HepG2 (cell line): ENCODE data around the gene RMI2. TPM values are rescaled to one million over a fixed set of nuclear protein-coding genes. Genes with fewer than 3 reads are reported as not detected.

Source experiments
- FOXO1 ChIP-seq: sonication (generic); formaldehyde crosslinking; IDR thresholded peaks from 2 replicates; pipeline ENCODE4 v1.4.0; 2020; ENCODE audit warnings: missing genetic modification reagents
- HNRNPLL ChIP-seq: fragments of 200-400 bp; formaldehyde crosslinking; IDR thresholded peaks from 2 replicates; pipeline ENCODE4 v1.6.1; 2017; ENCODE audit warnings: mild to moderate bottlenecking, low read depth, low read length; ENCODE audit not compliant: poor library complexity, severe bottlenecking
- JUNB ChIP-seq: sonication (generic); formaldehyde crosslinking; IDR thresholded peaks from 2 replicates; pipeline ENCODE4 v1.8.0; 2022; ENCODE audit warnings: missing genetic modification reagents, mild to moderate bottlenecking, borderline replicate concordance
- KLF15 ChIP-seq: sonication (generic); formaldehyde crosslinking; IDR thresholded peaks from 2 replicates; pipeline ENCODE4 v1.8.1; 2023; ENCODE audit warnings: borderline replicate concordance, mild to moderate bottlenecking, inconsistent platforms, missing genetic modification reagents, mixed read lengths
- MAFK ChIP-seq, 2 experiments: IDR thresholded peaks in 1 of 2; conservative IDR thresholded peaks in 1 of 2; 2 replicates each; pipeline ENCODE4 v1.6.1; 2011; ENCODE audit warnings: improper control_type of control experiment in 2 of 2, low read length in 2 of 2
- MZF1 ChIP-seq: sonication (generic); formaldehyde crosslinking; IDR thresholded peaks from 2 replicates; pipeline ENCODE4 v1.8.1; 2023; ENCODE audit warnings: mild to moderate bottlenecking, missing genetic modification reagents, borderline replicate concordance
- PRPF4 ChIP-seq: fragments of 200-400 bp; formaldehyde crosslinking; IDR thresholded peaks from 2 replicates; pipeline ENCODE4 v1.6.1; 2016; ENCODE audit warnings: low read length, low read depth; ENCODE audit not compliant: poor library complexity, severe bottlenecking
- RELA ChIP-seq: sonication (generic); formaldehyde crosslinking; IDR thresholded peaks from 2 replicates; pipeline ENCODE4 v1.4.0; 2020; ENCODE audit warnings: missing genetic modification reagents
- SIX4 ChIP-seq: sonication (generic); formaldehyde crosslinking; IDR thresholded peaks from 2 replicates; pipeline ENCODE4 v1.4.0; 2020; ENCODE audit warnings: missing genetic modification reagents
- SMC3 ChIP-seq: IDR thresholded peaks from 2 replicates; pipeline ENCODE4 v1.6.1; 2011; ENCODE audit warnings: low read length, improper control_type of control experiment
- TBL1XR1 ChIP-seq: fragments of 150-350 bp; IDR thresholded peaks from 2 replicates; pipeline ENCODE4 v1.6.1; 2014; ENCODE audit warnings: borderline replicate concordance, low read length; ENCODE audit not compliant: partially characterized antibody
- ZNF274 ChIP-seq: sonication (generic); formaldehyde crosslinking; IDR thresholded peaks from 2 replicates; pipeline ENCODE4 v1.5.1; 2020; ENCODE audit warnings: mild to moderate bottlenecking, missing genetic modification reagents
- ZNF326 ChIP-seq: sonication (generic); formaldehyde crosslinking; IDR thresholded peaks from 2 replicates; pipeline ENCODE4 v1.4.0; 2020; ENCODE audit warnings: missing genetic modification reagents, borderline replicate concordance
- ZNF484 ChIP-seq: sonication (generic); formaldehyde crosslinking; IDR thresholded peaks from 2 replicates; pipeline ENCODE4 v1.5.1; 2020; ENCODE audit warnings: mild to moderate bottlenecking, low read depth, missing genetic modification reagents, borderline replicate concordance
- ZNF619 ChIP-seq: sonication (generic); formaldehyde crosslinking; IDR thresholded peaks from 2 replicates; pipeline ENCODE4 v1.4.0; 2020; ENCODE audit warnings: mild to moderate bottlenecking, missing genetic modification reagents
- ZZZ3 ChIP-seq: sonication (generic); formaldehyde crosslinking; IDR thresholded peaks from 2 replicates; pipeline ENCODE4 v1.4.0; 2020; ENCODE audit warnings: missing genetic modification reagents, mild to moderate bottlenecking, borderline replicate concordance
- polyA plus RNA-seq, 8 experiments: library from polyadenylated mRNA; depleted of rRNA in 3 of 8; stranded (reverse) in 7 of 8; unstranded in 1 of 8; fragments of >200 nt; fragmentation: Illumina TruSeq in 4 of 8; extraction: Trizol in 4 of 8; gene quantifications; 2 replicates each; pipeline versions ENCODE4 v1.2.1 to v1.2.3, GENCODE V29; 2011 to 2016; ENCODE audit warnings: low read depth in 4 of 8, missing spikeins in 1 of 8, mixed read lengths in 1 of 8; ENCODE audit not compliant: insufficient read depth in 1 of 8
- total RNA-seq, 5 experiments: library from RNA; depleted of rRNA; stranded (reverse); fragments of >200 nt; fragmentation: Illumina TruSeq; extraction: Trizol; gene quantifications; 2 replicates each; pipeline ENCODE4 v1.2.3, GENCODE V29; 2016; ENCODE audit warnings: low read depth in 1 of 5
- TF ChIP-seq, protein P1 (sequence below): sonication (generic); formaldehyde crosslinking; IDR thresholded peaks from 2 replicates; pipeline ENCODE4 v1.5.1; 2020; ENCODE audit warnings: missing genetic modification reagents, mild to moderate bottlenecking, borderline replicate concordance
- TF ChIP-seq, protein P2 (sequence below): sonication (generic); formaldehyde crosslinking; IDR thresholded peaks from 2 replicates; pipeline ENCODE4 v1.4.0; 2020; ENCODE audit warnings: missing genetic modification reagents, borderline replicate concordance
- TF ChIP-seq, protein P3 (sequence below): IDR thresholded peaks from 2 replicates; pipeline ENCODE4 v1.4.0; 2020; ENCODE audit warnings: mild to moderate bottlenecking, missing genetic modification reagents

The RMI2 gene
- total and polyA plus RNA-seq, 2 of the 13 experiments (the other 11 are each of a cell fraction or from before 2014, with no cell fraction given): 24.5 to 55.7 TPM

GRCh38 chr16:11308493-11309283 is 36.6 kb upstream of the RMI2 start (continued):
- TF ChIP-seq ZNF274 (CRISPR knock-in tag) (no peak; the same call in 1 of the 2 replicates), RELA (CRISPR knock-in tag) (no peak), ZZZ3 (CRISPR knock-in tag) (0 out of 2 replicates have a peak, but pooled peaks have one; percentile 73), ZNF326 (CRISPR knock-in tag) (no peak), JUNB (CRISPR knock-in tag) (no peak), SMC3 (no peak), ZNF484 (CRISPR knock-in tag) (no peak), FOXO1 (CRISPR knock-in tag) (no peak; the same call in 1 of the 2 replicates), MZF1 (CRISPR knock-in tag) (no peak), HNRNPLL (peak; percentile 52), TBL1XR1 (no peak), SIX4 (peak; percentile 47; the same call in 1 of the 2 replicates), KLF15 (CRISPR knock-in tag) (no peak), PRPF4 (no peak), ZNF619 (no peak; the same call in 1 of the 2 replicates), MAFK (conservative IDR thresholded peaks at IDR 0.05 in 1 of 2, IDR thresholded peaks at IDR 0.05 in 1 of 2; ENCODE audit: low read length in 2 of 2) (no peak)
- TF ChIP-seq, protein P1, sequence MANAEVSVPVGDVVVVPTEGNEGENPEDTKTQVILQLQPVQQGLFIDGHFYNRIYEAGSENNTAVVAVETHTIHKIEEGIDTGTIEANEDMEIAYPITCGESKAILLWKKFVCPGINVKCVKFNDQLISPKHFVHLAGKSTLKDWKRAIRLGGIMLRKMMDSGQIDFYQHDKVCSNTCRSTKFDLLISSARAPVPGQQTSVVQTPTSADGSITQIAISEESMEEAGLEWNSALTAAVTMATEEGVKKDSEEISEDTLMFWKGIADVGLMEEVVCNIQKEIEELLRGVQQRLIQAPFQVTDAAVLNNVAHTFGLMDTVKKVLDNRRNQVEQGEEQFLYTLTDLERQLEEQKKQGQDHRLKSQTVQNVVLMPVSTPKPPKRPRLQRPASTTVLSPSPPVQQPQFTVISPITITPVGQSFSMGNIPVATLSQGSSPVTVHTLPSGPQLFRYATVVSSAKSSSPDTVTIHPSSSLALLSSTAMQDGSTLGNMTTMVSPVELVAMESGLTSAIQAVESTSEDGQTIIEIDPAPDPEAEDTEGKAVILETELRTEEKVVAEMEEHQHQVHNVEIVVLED (CRISPR knock-in tag): peak; percentile 18
- TF ChIP-seq, protein P2, sequence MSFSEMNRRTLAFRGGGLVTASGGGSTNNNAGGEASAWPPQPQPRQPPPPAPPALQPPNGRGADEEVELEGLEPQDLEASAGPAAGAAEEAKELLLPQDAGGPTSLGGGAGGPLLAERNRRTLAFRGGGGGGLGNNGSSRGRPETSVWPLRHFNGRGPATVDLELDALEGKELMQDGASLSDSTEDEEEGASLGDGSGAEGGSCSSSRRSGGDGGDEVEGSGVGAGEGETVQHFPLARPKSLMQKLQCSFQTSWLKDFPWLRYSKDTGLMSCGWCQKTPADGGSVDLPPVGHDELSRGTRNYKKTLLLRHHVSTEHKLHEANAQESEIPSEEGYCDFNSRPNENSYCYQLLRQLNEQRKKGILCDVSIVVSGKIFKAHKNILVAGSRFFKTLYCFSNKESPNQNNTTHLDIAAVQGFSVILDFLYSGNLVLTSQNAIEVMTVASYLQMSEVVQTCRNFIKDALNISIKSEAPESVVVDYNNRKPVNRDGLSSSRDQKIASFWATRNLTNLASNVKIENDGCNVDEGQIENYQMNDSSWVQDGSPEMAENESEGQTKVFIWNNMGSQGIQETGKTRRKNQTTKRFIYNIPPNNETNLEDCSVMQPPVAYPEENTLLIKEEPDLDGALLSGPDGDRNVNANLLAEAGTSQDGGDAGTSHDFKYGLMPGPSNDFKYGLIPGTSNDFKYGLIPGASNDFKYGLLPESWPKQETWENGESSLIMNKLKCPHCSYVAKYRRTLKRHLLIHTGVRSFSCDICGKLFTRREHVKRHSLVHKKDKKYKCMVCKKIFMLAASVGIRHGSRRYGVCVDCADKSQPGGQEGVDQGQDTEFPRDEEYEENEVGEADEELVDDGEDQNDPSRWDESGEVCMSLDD (CRISPR knock-in tag): no peak
- TF ChIP-seq, protein P3, sequence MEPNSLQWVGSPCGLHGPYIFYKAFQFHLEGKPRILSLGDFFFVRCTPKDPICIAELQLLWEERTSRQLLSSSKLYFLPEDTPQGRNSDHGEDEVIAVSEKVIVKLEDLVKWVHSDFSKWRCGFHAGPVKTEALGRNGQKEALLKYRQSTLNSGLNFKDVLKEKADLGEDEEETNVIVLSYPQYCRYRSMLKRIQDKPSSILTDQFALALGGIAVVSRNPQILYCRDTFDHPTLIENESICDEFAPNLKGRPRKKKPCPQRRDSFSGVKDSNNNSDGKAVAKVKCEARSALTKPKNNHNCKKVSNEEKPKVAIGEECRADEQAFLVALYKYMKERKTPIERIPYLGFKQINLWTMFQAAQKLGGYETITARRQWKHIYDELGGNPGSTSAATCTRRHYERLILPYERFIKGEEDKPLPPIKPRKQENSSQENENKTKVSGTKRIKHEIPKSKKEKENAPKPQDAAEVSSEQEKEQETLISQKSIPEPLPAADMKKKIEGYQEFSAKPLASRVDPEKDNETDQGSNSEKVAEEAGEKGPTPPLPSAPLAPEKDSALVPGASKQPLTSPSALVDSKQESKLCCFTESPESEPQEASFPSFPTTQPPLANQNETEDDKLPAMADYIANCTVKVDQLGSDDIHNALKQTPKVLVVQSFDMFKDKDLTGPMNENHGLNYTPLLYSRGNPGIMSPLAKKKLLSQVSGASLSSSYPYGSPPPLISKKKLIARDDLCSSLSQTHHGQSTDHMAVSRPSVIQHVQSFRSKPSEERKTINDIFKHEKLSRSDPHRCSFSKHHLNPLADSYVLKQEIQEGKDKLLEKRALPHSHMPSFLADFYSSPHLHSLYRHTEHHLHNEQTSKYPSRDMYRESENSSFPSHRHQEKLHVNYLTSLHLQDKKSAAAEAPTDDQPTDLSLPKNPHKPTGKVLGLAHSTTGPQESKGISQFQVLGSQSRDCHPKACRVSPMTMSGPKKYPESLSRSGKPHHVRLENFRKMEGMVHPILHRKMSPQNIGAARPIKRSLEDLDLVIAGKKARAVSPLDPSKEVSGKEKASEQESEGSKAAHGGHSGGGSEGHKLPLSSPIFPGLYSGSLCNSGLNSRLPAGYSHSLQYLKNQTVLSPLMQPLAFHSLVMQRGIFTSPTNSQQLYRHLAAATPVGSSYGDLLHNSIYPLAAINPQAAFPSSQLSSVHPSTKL (CRISPR knock-in tag): peak; percentile 76
